HFFc6 (cell line): Measurements from ENCODE around the gene RPUSD4. TPM values are rescaled to one million over a fixed set of nuclear protein-coding genes. Genes with fewer than 3 reads are reported as not detected.

Experiments used
- DNase-seq: peaks from one replicate; pipeline ENCODE4 v3.0.0-alpha.2; 2018
- H3K27ac Mint-ChIP-seq: 2 replicates; pipeline ENCODE4 v1.8.0; 2020; ENCODE audit warnings: mild to moderate bottlenecking, mixed read lengths
- H3K27me3 Mint-ChIP-seq: 2 replicates; pipeline ENCODE4 v1.8.0; 2021; ENCODE audit warnings: mild to moderate bottlenecking, moderate library complexity, mixed read lengths; ENCODE audit not compliant: insufficient read depth
- H3K36me3 Mint-ChIP-seq: 2 replicates; pipeline ENCODE4 v1.8.0; 2021; ENCODE audit warnings: low read depth, mixed read lengths
- H3K4me1 Mint-ChIP-seq: 2 replicates; pipeline ENCODE4 v1.8.0; 2020; ENCODE audit warnings: low read depth, mixed read lengths
- H3K4me3 Mint-ChIP-seq: 2 replicates; pipeline ENCODE4 v1.8.0; 2020; ENCODE audit warnings: mild to moderate bottlenecking, moderate library complexity, mixed read lengths
- H3K9me3 Mint-ChIP-seq: 2 replicates; pipeline ENCODE4 v1.8.0; 2020; ENCODE audit warnings: mild to moderate bottlenecking, mixed read lengths
- CTCF ChIP-seq: fragments of 200-600 bp; sonication (generic); IDR thresholded peaks from 2 replicates; pipeline ENCODE4 v1.5.0; 2021; ENCODE audit warnings: antibody characterized with exemption, mild to moderate bottlenecking
- total RNA-seq, 6 experiments: library from RNA; stranded (reverse); fragmentation: NEBNext Ultra II Directional; extraction: Animal tissue kit (Norgen Biotek cat#: 25700); gene quantifications; 2 replicates in 1 of 6; 3 replicates in 5 of 6; pipeline ENCODE4 v1.2.3, GENCODE V29; 2021

RPUSD4 gene
- total RNA-seq, 6 experiments from 2014 or later = 18.8 to 20.9 (median 19.6) TPM

GRCh38 chr11:126155402-126156187 is 55.9 kb downstream of the RPUSD4 start:
- Mint-ChIP-seq H3K27me3 (peaks cover 25% of the 10 kb centered on the region), H3K36me3 (peaks cover 5% of the 10 kb centered on the region; the same call in 1 of the 2 replicates), H3K4me1 (0 out of 2 replicates have a peak, but pooled peaks cover 6% of the 10 kb centered on the region), H3K4me3 (no peak overlapping the region), H3K27ac (no peak overlapping the region), H3K9me3 (peaks cover 5% of the 10 kb centered on the region)
- TF ChIP-seq CTCF = no peak
- no peak for DNase-seq

- Mint-ChIP-seq H3K36me3 (peaks cover 5% of the 10 kb centered on the region; the same call in 1 of the 2 replicates), H3K27me3 (peaks cover 32% of the 10 kb centered on the region), H3K4me1 (0 out of 2 replicates have a peak, but pooled peaks cover 6% of the 10 kb centered on the region), H3K4me3 (no peak overlapping the region), H3K9me3 (peaks cover 5% of the 10 kb centered on the region), H3K27ac (no peak overlapping the region)
- no peak for DNase-seq
- no peak for TF ChIP-seq CTCF
These were observed 56.8 kb downstream of the RPUSD4 start for GRCh38 chr11:126154691-126155090.

- TF ChIP-seq CTCF = no peak
- Mint-ChIP-seq H3K9me3 (peaks cover 5% of the 10 kb centered on the region), H3K36me3 (peaks cover 5% of the 10 kb centered on the region; the same call in 1 of the 2 replicates), H3K4me1 (0 out of 2 replicates have a peak, but pooled peaks cover 6% of the 10 kb centered on the region), H3K27ac (no peak overlapping the region), H3K27me3 (peaks cover 34% of the 10 kb centered on the region), H3K4me3 (no peak overlapping the region)
- DNase-seq = peak; percentile 39
These were observed 57.5 kb downstream of the RPUSD4 start for GRCh38 chr11:126153972-126154371.

GRCh38 chr11:126153006-126153405 is 58.4 kb downstream of the RPUSD4 start:
- no peak overlapping the region for H3K27ac Mint-ChIP-seq
- H3K27me3 Mint-ChIP-seq = peaks cover 35% of the 10 kb centered on the region
- no peak for DNase-seq

GRCh38 chr11:126152586-126152985 is 58.9 kb downstream of the RPUSD4 start:
- no peak for TF ChIP-seq CTCF
- Mint-ChIP-seq H3K27me3 (peaks cover 40% of the 10 kb centered on the region), H3K36me3 (peaks cover 5% of the 10 kb centered on the region; the same call in 1 of the 2 replicates), H3K4me3 (no peak overlapping the region), H3K4me1 (0 out of 2 replicates have a peak, but pooled peaks cover 6% of the 10 kb centered on the region), H3K9me3 (peaks cover 5% of the 10 kb centered on the region), H3K27ac (no peak overlapping the region)
- DNase-seq = no peak

More at GRCh38 chr11:126153006-126153405, 58.4 kb downstream of the RPUSD4 start:
- 0 out of 2 replicates have a peak, but pooled peaks cover 6% of the 10 kb centered on the region for H3K4me1 Mint-ChIP-seq
- no peak for TF ChIP-seq CTCF
- peaks cover 5% of the 10 kb centered on the region; the same call in 1 of the 2 replicates for H3K36me3 Mint-ChIP-seq
- H3K9me3 Mint-ChIP-seq = peaks cover 5% of the 10 kb centered on the region
- no peak overlapping the region for H3K4me3 Mint-ChIP-seq
